HL-60/S4 treated with retinoic acid at 250 ng/mL for 4 days and 3 days (cell line): ENCODE results near the gene VASH1.
"Not testable (repeated sequence)": the region's sequence is repeated elsewhere in the genome, so short reads cannot be mapped to it uniquely, and the experiment has no call there.

ENCODE experiments used
- in situ Hi-C: fragments of 300-500 bp; cut with MboI; formaldehyde crosslinking; loops from 2 replicates; pipeline ENCODE4 v1.7.0; 2022; ENCODE audit warnings: low sequenced_read_pairs

Gene VASH1

DNA sequence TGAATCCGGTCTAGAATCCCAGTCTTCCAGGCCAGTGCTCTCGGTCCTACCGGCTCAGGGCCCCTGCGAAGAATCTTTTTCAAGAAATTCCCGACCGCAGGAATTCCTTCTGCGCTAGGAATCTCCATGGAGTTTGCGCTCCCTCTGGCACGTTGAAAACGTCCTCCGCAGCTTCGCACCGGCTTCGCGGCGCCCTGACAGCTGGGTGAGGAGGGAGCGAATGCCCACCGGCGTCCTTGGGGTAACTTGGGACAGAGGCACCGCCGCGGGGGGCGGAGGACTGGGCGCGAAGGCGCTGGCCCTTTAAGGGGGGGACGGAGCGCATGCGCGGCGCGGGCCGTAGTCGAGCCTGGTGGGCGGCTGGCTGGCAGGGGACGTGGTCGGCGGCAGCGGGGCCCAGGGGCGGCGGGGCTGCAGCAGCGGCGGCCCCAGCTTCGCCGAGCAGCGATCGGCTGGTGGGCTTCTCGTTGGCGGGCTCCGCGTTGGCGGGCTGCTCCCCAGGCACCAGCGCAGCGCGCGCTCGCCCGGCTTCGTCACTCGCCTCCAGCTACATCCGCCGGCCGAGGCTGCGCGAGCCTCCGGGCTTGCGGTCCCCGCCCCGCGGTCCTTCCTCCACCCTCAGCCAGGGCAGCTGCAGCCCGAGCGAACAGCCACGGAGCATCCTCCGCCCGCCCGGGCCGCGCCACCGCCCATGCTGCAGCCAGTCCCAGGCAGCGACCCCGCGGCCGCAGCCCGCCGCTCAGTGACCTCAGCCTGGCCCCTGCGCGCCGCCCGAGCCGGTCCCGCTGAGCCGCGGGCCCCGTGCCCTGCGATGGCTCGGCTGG, at the start of gene VASH1:
Gene VASH1 (plus strand): TSS at position 333 of the 824 bp plus-strand sequence. CDS start 1,354 bp downstream, outside the sequence.
- in situ Hi-C loops: no loop called here

DNA sequence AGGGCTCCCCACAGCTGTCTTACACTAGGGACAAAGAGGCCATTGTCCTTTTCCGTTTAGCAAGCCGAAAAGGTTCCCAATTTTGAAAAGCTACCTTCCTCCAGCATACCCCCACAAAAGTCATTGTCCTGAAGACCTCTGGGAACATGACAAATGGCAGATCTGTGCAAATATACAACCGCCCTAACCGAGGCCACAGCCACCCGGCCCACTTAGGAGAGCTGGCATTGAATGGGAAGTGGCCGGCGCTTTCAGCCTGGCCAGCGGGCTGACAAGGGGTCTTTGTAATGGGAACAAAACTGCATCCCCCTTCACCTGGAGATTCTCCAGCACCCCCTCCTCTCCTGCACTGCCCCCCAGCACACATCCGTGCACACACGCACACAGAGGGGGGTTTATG, 48.1 kb upstream of the VASH1 start:
- in situ Hi-C loops: no loop called here

DNA sequence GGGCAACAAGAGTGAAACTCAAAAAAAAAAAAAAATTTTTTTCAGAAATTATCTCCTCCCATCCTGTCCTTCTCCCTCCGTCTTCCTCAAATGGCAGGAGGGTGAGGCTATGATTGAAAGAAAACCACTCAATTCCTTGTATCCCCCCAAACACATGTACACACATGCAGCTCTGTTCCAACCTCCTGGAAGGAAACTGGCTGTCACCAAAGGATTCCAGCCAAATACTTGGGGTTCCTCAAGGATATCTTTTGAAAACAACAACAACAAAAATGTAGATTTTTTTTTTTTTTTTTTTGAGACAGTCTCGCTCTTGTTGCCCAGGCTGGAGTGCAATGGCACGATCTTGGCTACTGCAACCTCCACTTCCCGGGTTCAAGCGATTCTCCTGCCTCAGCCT, 46.8 kb upstream of the VASH1 start:
- in situ Hi-C loops: no loop called here

- in situ Hi-C loops: no loop called here
Observed at GRCh38 chr14:76715101-76715500, 46.2 kb upstream of the VASH1 start.

- in situ Hi-C loops: no loop called here
Observed at GRCh38 chr14:76715511-76716081, 45.7 kb upstream of the VASH1 start.

DNA sequence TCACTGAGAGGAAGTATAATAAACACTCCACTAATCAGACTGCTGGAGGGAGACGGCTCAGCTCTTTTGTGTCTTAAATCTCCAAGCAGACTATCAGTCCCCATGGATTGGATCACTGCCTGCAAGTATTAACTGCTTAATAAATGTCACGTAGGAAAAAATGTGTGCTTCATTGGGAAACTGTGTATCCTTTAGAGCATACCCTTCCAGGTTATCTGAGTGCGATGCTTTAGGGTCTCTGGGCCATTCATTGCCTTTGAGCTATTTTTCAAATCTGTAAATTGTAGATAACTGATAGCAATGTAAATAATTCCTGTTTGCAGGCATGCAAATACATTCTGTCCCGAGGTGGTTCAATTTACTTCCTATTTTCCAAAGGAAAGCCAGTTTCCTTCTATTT, 45.0 kb upstream of the VASH1 start:
- in situ Hi-C loops: no loop called here

DNA sequence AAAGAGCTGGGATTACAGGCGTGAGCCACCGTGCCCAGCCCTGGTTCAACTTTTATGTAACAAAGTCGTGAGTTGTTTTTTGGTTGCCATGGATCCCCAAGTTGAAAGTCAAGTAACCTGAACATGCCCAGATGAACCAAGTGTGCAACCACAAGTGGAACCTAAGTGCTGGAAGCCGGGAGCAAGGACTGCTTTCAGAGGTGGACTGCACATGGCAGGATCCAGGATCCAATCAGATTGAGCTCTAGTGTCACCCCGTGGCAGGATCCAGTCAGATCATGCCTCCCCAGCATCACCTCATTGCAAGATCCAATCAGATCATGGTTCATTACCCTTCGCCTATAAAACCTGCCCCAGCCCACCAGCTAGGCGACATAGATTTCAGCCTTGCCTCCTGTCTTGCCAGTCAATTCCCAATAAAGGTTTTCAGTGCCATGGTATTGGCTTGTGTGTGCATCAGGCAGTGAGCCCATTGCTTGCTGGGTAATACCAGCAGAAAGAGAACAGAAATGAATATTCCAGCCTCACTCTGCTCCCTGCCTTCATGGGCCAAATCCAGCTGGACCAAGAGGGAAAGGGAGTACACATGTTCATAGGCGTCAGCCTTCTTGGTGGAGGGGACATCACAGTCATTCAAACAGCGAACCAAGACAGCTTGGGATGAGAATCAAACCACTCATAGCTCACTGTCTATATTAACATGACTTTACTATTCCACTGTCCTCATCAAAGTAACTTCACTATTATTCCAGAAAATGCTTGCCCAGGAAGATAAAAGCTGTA, 43.6 kb upstream of the VASH1 start:
- in situ Hi-C loops: no loop called here

DNA sequence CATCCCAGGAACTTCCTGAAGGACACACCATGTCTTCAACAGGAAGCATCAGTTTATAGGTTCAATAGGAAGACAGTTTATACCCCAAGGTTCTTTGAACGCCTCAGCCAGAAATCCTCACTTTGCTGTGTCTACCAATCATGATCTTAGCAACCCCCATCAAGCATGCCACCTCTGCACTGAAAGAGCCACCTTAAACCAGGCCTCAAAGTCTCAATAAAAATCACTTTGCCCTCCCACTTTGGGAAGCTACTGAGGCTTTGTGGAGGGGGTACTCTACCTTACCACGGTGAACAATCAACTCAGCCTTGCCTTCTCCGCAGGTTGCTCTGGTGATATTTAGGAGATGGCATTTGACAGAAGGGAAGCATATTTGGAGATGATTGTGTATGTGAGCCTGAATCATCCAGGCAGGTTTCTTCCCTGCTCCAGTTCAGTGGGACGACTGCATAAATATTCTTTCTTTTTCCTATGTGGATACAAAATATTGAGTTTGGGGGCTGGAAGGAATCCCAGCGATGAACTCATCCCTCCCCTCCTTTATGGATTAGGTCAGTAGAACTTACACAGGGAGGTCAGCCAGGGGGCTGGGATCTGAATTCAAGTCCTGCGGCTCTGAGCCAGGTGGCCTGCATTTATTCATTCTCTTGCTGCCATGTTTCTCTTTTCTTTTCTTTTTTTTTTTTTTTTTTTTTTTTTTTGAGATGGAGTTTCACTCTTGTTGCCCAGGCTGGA, 42.8 kb upstream of the VASH1 start:
- in situ Hi-C loops: no loop called here

DNA sequence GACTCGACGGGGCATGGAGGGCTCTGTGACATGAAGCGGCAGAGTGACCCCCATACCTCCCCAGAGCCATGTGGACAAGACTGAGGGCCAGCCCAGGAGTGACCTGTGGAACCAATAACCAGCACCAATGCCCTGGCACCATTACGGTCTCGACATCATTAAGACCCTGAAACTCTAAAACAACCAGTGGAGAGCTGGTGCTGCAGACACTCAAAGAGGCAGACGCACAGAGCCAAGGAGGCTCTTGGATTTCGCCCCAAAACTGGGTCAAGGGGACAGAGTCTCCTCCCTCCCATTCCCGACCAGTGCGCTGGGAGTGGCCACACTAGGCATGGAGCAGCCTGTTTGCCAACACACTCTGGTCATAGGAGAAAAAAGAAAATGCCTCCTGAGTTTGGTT, 41.6 kb upstream of the VASH1 start:
- in situ Hi-C loops: no loop called here

GRCh38 chr14:76720382-76720813, 40.9 kb upstream of the VASH1 start:
- in situ Hi-C loops: no loop called here

GRCh38 chr14:76721506-76721905, 39.8 kb upstream of the VASH1 start:
- in situ Hi-C loops: not testable (repeated sequence)

DNA sequence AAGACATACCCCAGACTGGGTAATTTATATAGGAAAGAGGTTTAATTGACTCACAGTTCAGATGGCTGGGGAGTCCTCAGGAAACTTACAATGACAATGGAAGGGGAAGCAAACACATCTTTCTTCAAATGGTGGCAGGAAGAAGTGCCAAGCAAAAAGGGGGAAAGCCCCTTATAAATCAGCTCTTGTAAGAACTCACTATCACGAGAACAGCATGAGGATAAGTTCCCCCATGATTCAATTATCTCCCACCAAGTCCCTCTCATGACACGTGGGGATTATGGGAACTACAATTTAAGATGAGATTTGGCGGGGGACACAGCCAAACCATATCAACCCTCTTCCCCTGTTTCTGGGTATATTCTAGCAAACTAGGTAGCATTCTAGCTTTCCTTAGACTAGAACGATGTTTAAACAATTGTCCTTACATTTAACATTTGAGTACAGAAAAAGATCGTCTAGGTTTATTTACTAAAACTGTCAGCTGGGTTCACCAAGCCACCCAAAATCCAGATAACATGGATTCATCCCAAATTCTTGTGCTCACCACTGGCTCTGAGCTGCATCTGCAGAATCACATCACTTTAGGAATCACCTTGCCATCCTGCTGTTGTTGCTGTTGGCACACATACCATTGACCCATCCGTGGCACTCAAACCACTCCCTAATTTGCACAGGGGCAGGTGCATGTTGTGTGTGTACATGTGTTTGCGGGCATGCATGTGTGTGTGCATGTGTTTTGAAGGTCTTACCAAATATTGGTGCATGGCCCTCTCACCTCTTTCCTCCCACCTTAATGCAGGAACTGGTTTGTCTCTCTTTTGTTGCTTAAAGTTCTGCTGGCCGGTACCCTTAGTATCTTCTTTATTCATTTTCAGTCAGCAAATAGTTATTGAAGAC, 36.4 kb upstream of the VASH1 start:
- in situ Hi-C loops: no loop called here

DNA sequence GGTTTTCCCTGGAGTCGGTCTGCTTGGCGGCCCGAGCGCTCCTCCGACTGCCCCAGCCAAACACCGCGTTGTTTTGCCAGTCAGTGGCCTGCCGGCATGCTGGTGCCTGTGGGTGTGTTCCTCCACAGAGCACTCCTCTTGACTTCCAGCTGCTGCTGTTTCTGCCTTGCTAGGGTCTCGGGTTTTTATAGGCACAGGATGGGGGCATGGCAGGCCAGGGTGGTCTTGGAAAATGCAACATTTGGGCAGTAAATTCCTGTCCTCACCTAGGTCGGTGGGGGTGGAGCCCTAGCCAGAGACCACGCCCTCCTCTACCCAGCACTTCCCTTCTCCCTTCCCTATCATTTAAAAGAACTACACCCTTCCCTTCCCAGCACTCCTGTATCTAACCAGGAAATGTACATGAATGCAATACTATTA, 34.7 kb upstream of the VASH1 start:
- in situ Hi-C loops: no loop called here

GRCh38 chr14:76727384-76727783, 33.9 kb upstream of the VASH1 start:
- in situ Hi-C loops: no loop called here

- in situ Hi-C loops: no loop called here
Observed at GRCh38 chr14:76727901-76728300, 33.4 kb upstream of the VASH1 start.

GRCh38 chr14:76729258-76729657, 32.0 kb upstream of the VASH1 start:
- in situ Hi-C loops: no loop called here

DNA sequence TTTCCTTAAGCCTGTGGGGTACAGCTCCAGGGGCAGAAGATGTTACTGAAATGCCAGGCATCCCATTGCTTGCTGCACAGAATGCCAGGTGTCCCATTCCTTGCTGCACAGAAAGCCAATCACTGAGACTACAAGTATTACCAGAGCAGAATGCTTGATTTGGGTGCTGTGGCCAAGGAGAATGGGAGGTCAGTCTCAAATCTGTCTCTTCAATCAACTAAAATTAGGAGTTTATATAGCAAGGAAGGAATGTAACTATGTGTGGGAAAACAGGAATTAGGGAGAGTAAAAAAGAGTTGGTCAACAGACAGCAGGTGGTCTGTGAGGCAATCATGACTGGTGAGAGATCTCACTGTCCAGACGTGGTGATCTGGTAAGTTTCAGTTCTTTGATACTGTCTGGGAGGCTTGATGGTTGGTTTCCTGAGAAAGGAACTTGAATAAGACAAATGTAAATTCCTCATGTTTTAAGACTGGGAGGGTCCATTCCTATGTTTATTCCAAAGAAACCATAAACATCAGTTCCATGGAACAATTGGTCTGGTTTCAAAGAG, 31.2 kb upstream of the VASH1 start:
- in situ Hi-C loops: no loop called here

GRCh38 chr14:76734501-76734900, 26.8 kb upstream of the VASH1 start:
- in situ Hi-C loops: not testable (repeated sequence)

- in situ Hi-C loops: no loop called here
Observed at GRCh38 chr14:76736514-76736913, 24.8 kb upstream of the VASH1 start.

- in situ Hi-C loops: no loop called here
Observed at GRCh38 chr14:76741074-76741473, 20.2 kb upstream of the VASH1 start.
